Ovary (tissue), 3 donors: Measurements from ENCODE around the gene CCDC33.

Experiments used
- POLR2A ChIP-seq: fragments of 450-650 bp; IDR thresholded peaks from one replicate; pipeline ENCODE4 v1.6.1; 2017; ENCODE audit warnings: antibody characterized with exemption, mild to moderate bottlenecking, moderate library complexity
- TF ChIP-seq, protein P1 (sequence below), 3 donors: fragments of 450-650 bp in 2 of 3; fragments of 200-600 bp in 1 of 3; IDR thresholded peaks; one replicate each; pipeline versions ENCODE4 v1.5.1 to v1.8.0; 2016 to 2022; ENCODE audit warnings: antibody characterized with exemption in 3 of 3, mild to moderate bottlenecking in 1 of 3
- donor health status: DM: no; HTN: no; CAD: no.

DNA sequence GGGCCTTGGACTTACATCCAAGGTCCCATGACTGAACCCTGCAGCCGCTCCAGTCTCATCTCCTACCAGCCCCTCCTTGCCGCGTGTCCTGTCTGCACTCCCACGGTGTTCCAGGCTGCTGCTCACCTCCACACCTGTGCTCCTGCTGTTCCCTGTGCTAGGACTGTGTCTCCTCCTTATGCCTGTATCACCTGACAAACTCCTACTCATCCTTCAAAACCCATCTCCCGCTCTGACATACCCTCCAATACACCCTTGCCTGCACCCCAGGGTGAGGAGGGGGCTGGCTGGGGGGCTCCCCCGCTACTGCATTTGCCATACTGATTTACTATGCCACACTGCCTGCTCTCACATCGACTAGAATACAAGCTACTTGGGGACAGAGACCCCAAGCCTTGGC is 77.8 kb downstream of the CCDC33 start:
- TF ChIP-seq, protein P1, sequence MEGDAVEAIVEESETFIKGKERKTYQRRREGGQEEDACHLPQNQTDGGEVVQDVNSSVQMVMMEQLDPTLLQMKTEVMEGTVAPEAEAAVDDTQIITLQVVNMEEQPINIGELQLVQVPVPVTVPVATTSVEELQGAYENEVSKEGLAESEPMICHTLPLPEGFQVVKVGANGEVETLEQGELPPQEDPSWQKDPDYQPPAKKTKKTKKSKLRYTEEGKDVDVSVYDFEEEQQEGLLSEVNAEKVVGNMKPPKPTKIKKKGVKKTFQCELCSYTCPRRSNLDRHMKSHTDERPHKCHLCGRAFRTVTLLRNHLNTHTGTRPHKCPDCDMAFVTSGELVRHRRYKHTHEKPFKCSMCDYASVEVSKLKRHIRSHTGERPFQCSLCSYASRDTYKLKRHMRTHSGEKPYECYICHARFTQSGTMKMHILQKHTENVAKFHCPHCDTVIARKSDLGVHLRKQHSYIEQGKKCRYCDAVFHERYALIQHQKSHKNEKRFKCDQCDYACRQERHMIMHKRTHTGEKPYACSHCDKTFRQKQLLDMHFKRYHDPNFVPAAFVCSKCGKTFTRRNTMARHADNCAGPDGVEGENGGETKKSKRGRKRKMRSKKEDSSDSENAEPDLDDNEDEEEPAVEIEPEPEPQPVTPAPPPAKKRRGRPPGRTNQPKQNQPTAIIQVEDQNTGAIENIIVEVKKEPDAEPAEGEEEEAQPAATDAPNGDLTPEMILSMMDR (IDR thresholded peaks at IDR 0.05): no peak
- no peak for TF ChIP-seq POLR2A
